Measurements from ENCODE around the gene CRYL1.

The CRYL1 gene

GRCh38 chr13:20377720-20378119, 147.9 kb downstream of the CRYL1 start:
- no peak overlapping the region for H3K9ac ChIP-seq
- no peak overlapping the region for H3K4me2 ChIP-seq (ENCODE audit: low read length)
- no peak overlapping the region for H3K27ac ChIP-seq
- no peaks in the 10 kb centered on the region for H3K9me3 ChIP-seq (ENCODE audit: control insufficient read depth, low read length)
- H3K36me3 ChIP-seq (ENCODE audit: control insufficient read depth, insufficient read depth, low read length): no peaks in the 10 kb centered on the region
- no peak overlapping the region for H3K4me3 ChIP-seq (ENCODE audit: low read depth, low read length)
- H2AFZ ChIP-seq: no peak overlapping the region
- no peaks in the 10 kb centered on the region for H3K4me1 ChIP-seq
- H3K27me3 ChIP-seq (ENCODE audit: control insufficient read depth, insufficient read depth, low read length): no peaks in the 10 kb centered on the region
- no peaks in the 10 kb centered on the region for H3K79me2 ChIP-seq
- no peak for TF ChIP-seq CTCF (IDR thresholded peaks at IDR 0.05)

DNA sequence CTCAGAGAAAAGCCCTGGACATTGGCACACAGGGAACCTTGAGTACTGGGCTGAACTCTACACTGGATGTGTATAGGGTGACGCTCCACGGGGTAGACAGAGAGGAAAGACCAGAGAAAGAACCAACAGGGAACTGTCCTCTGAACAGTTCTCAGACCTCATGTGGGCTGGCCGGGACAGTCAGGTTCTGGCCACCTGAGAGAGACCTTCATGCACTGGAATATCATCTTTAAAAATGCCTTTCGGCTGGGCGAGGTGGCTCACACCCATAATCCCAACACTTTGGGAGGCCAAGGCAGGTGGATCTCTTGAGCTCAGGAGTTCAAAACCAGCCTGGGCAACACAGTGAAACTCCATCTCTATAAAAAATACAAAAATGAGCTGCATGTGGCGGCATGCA, 149.8 kb downstream of the CRYL1 start:
- Histone ChIP-seq H3K79me2 (no peaks in the 10 kb centered on the region), H3K36me3 (ENCODE audit: control insufficient read depth, insufficient read depth, low read length) (no peaks in the 10 kb centered on the region), H3K27me3 (ENCODE audit: control insufficient read depth, insufficient read depth, low read length) (no peaks in the 10 kb centered on the region), H3K27ac (no peak overlapping the region), H3K4me2 (ENCODE audit: low read length) (no peak overlapping the region), H3K9me3 (ENCODE audit: control insufficient read depth, low read length) (no peaks in the 10 kb centered on the region), H3K4me1 (no peaks in the 10 kb centered on the region), H2AFZ (no peak overlapping the region), H3K4me3 (ENCODE audit: low read depth, low read length) (no peak overlapping the region), H3K9ac (no peak overlapping the region)
- no peak for TF ChIP-seq CTCF (IDR thresholded peaks at IDR 0.05)

DNA sequence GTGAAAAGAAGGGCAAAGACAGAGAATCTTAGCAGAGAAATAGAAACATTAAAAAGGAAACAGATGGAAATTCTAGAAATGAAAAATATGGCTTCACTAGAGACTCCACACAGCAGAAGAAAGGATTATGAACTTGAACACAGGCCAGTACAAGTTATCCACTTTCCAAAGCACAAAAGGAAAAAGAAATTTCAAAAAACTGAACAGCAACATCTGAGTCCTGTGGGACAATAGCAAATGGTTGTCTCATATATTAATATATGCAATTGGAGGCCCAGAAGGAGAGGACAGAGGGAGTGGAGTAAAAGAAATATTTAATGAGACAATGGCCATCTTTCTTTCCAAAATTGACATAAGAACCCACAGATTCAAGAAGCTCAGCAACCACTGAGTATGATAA, 151.8 kb downstream of the CRYL1 start:
- Histone ChIP-seq H3K79me2 (no peaks in the 10 kb centered on the region), H2AFZ (no peak overlapping the region), H3K4me3 (ENCODE audit: low read depth, low read length) (no peak overlapping the region), H3K27me3 (ENCODE audit: control insufficient read depth, insufficient read depth, low read length) (no peaks in the 10 kb centered on the region), H3K4me1 (no peaks in the 10 kb centered on the region), H3K9ac (no peak overlapping the region), H3K4me2 (ENCODE audit: low read length) (no peak overlapping the region), H3K27ac (no peak overlapping the region), H3K36me3 (ENCODE audit: control insufficient read depth, insufficient read depth, low read length) (no peaks in the 10 kb centered on the region), H3K9me3 (ENCODE audit: control insufficient read depth, low read length) (no peaks in the 10 kb centered on the region)
- TF ChIP-seq CTCF (IDR thresholded peaks at IDR 0.05): no peak

GRCh38 chr13:20371825-20372224, 153.8 kb downstream of the CRYL1 start:
- Histone ChIP-seq H3K4me2 (ENCODE audit: low read length) (no peak overlapping the region), H3K9me3 (ENCODE audit: control insufficient read depth, low read length) (no peaks in the 10 kb centered on the region)
- no peak for TF ChIP-seq CTCF (IDR thresholded peaks at IDR 0.05)

DNA sequence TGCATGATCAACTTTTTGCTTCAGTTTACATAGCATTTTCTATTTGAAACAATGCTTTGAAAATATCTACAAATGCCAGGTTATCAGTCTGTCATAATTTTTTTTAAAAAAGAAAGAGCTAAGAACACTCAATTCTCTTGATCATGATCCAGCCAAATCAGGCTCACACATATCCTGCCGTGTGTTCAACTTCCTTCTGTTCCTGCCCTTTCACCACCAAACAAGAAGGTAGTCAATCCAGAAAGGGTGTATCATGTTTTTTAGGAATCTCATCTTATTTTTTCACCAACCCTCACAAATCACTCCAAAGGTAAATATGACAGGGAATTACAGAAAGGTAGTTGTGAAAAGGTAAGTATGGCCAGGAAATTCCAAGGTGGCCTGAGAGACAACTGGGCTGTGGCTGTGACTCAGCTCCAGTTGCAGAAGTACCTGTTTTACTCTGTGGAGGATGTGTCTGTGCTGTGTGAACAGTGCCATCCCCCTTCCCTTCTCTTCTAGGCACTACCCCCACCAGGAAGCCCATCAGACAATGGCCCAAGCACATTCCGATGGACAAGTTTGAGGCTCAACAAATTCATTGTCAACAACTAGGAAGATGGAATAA, 154.7 kb downstream of the CRYL1 start:
- Histone ChIP-seq H3K4me3 (ENCODE audit: low read depth, low read length) (no peak overlapping the region), H3K9ac (no peak overlapping the region), H3K27ac (no peak overlapping the region), H3K36me3 (ENCODE audit: control insufficient read depth, insufficient read depth, low read length) (no peaks in the 10 kb centered on the region), H3K27me3 (ENCODE audit: control insufficient read depth, insufficient read depth, low read length) (no peaks in the 10 kb centered on the region), H3K4me1 (no peaks in the 10 kb centered on the region), H3K79me2 (no peaks in the 10 kb centered on the region), H3K4me2 (ENCODE audit: low read length) (no peak overlapping the region), H3K9me3 (ENCODE audit: control insufficient read depth, low read length) (no peaks in the 10 kb centered on the region), H2AFZ (no peak overlapping the region)
- no peak for TF ChIP-seq CTCF (IDR thresholded peaks at IDR 0.05)

More at GRCh38 chr13:20371825-20372224, 153.8 kb downstream of the CRYL1 start:
- H3K4me3 ChIP-seq (ENCODE audit: low read depth, low read length): no peak overlapping the region
- no peak overlapping the region for H3K9ac ChIP-seq
- no peaks in the 10 kb centered on the region for H3K79me2 ChIP-seq
- no peak overlapping the region for H2AFZ ChIP-seq
- no peaks in the 10 kb centered on the region for H3K4me1 ChIP-seq
- H3K36me3 ChIP-seq (ENCODE audit: control insufficient read depth, insufficient read depth, low read length): no peaks in the 10 kb centered on the region
- no peaks in the 10 kb centered on the region for H3K27me3 ChIP-seq (ENCODE audit: control insufficient read depth, insufficient read depth, low read length)
- H3K27ac ChIP-seq: no peak overlapping the region

Measured in parathyroid adenoma (tissue), 2 donors.